Measurements from ENCODE around the gene FXYD2.

The FXYD2 gene

GRCh38 chr11:117857734-117858414, 33.3 kb upstream of the FXYD2 start:
- H3K4me1 ChIP-seq (ENCODE audit: control insufficient read depth in 1 of 2, insufficient read depth in 2 of 2, low read length in 2 of 2), result peaks cover 4 to 9% of the 10 kb centered on the region in 2 donors
- H3K4me3 ChIP-seq (ENCODE audit: low read depth in 1 of 2, low read length in 2 of 2), result no peak overlapping the region

GRCh38 chr11:117855912-117856651, 31.5 kb upstream of the FXYD2 start:
- Histone ChIP-seq H3K27ac (ENCODE audit: low read depth, low read length) (no peak overlapping the region), H3K36me3 (ENCODE audit: control insufficient read depth in 1 of 2, insufficient read depth in 2 of 2, low read length in 2 of 2) (no peaks in the 10 kb centered on the region), H3K4me1 (ENCODE audit: control insufficient read depth in 1 of 2, insufficient read depth in 2 of 2, low read length in 2 of 2) (no peaks in the 10 kb centered on the region), H3K9me3 (ENCODE audit: control insufficient read depth in 1 of 2, low read length in 2 of 2) (no peaks in the 10 kb centered on the region), H3K4me3 (ENCODE audit: low read depth in 1 of 2, low read length in 2 of 2) (no peak overlapping the region), H3K9ac (ENCODE audit: low read depth in 1 of 2, low read length in 2 of 2) (no peak overlapping the region), H3K27me3 (ENCODE audit: control insufficient read depth in 1 of 2, insufficient read depth in 2 of 2, low read length in 2 of 2) (peaks cover 0 to 6% of the 10 kb centered on the region in 2 donors)

More at GRCh38 chr11:117857734-117858414, 33.3 kb upstream of the FXYD2 start:
- Histone ChIP-seq H3K9me3 (ENCODE audit: control insufficient read depth in 1 of 2, low read length in 2 of 2) (no peaks in the 10 kb centered on the region), H3K27me3 (ENCODE audit: control insufficient read depth in 1 of 2, insufficient read depth in 2 of 2, low read length in 2 of 2) (peaks cover 0 to 3% of the 10 kb centered on the region in 2 donors), H3K27ac (ENCODE audit: low read depth, low read length) (no peak overlapping the region), H3K9ac (ENCODE audit: low read depth in 1 of 2, low read length in 2 of 2) (no peak overlapping the region), H3K36me3 (ENCODE audit: control insufficient read depth in 1 of 2, insufficient read depth in 2 of 2, low read length in 2 of 2) (no peaks in the 10 kb centered on the region)

GRCh38 chr11:117855186-117855845, 30.8 kb upstream of the FXYD2 start:
- no peak overlapping the region for H3K27ac ChIP-seq (ENCODE audit: low read depth, low read length)
- H3K4me3 ChIP-seq (ENCODE audit: low read depth in 1 of 2, low read length in 2 of 2), result no peak overlapping the region
- no peak overlapping the region for H3K9ac ChIP-seq (ENCODE audit: low read depth in 1 of 2, low read length in 2 of 2)

GRCh38 chr11:117852309-117852708, 27.8 kb upstream of the FXYD2 start:
- H3K9me3 ChIP-seq (ENCODE audit: control insufficient read depth in 1 of 2, low read length in 2 of 2), result no peaks in the 10 kb centered on the region
- H3K36me3 ChIP-seq (ENCODE audit: control insufficient read depth in 1 of 2, insufficient read depth in 2 of 2, low read length in 2 of 2), result no peaks in the 10 kb centered on the region
- no peak overlapping the region for H3K4me3 ChIP-seq (ENCODE audit: low read depth in 1 of 2, low read length in 2 of 2)
- no peaks in the 10 kb centered on the region for H3K4me1 ChIP-seq (ENCODE audit: control insufficient read depth in 1 of 2, insufficient read depth in 2 of 2, low read length in 2 of 2)
- no peak overlapping the region for H3K9ac ChIP-seq (ENCODE audit: low read depth in 1 of 2, low read length in 2 of 2)
- H3K27ac ChIP-seq (ENCODE audit: low read depth, low read length), result no peak overlapping the region
- H3K27me3 ChIP-seq (ENCODE audit: control insufficient read depth in 1 of 2, insufficient read depth in 2 of 2, low read length in 2 of 2), result peaks cover 0 to 6% of the 10 kb centered on the region in 2 donors

More at GRCh38 chr11:117855186-117855845, 30.8 kb upstream of the FXYD2 start:
- Histone ChIP-seq H3K9me3 (ENCODE audit: control insufficient read depth in 1 of 2, low read length in 2 of 2) (no peaks in the 10 kb centered on the region), H3K36me3 (ENCODE audit: control insufficient read depth in 1 of 2, insufficient read depth in 2 of 2, low read length in 2 of 2) (no peaks in the 10 kb centered on the region), H3K27me3 (ENCODE audit: control insufficient read depth in 1 of 2, insufficient read depth in 2 of 2, low read length in 2 of 2) (peaks cover 0 to 6% of the 10 kb centered on the region in 2 donors), H3K4me1 (ENCODE audit: control insufficient read depth in 1 of 2, insufficient read depth in 2 of 2, low read length in 2 of 2) (no peaks in the 10 kb centered on the region)

GRCh38 chr11:117851852-117852251, 27.3 kb upstream of the FXYD2 start:
- Histone ChIP-seq H3K9ac (ENCODE audit: low read depth in 1 of 2, low read length in 2 of 2) (no peak overlapping the region), H3K27ac (ENCODE audit: low read depth, low read length) (no peak overlapping the region), H3K4me3 (ENCODE audit: low read depth in 1 of 2, low read length in 2 of 2) (no peak overlapping the region), H3K36me3 (ENCODE audit: control insufficient read depth in 1 of 2, insufficient read depth in 2 of 2, low read length in 2 of 2) (no peaks in the 10 kb centered on the region), H3K9me3 (ENCODE audit: control insufficient read depth in 1 of 2, low read length in 2 of 2) (no peaks in the 10 kb centered on the region), H3K4me1 (ENCODE audit: control insufficient read depth in 1 of 2, insufficient read depth in 2 of 2, low read length in 2 of 2) (no peaks in the 10 kb centered on the region), H3K27me3 (ENCODE audit: control insufficient read depth in 1 of 2, insufficient read depth in 2 of 2, low read length in 2 of 2) (peaks cover 0 to 6% of the 10 kb centered on the region in 2 donors)

- Histone ChIP-seq H3K9me3 (ENCODE audit: control insufficient read depth in 1 of 2, low read length in 2 of 2) (no peaks in the 10 kb centered on the region), H3K27me3 (ENCODE audit: control insufficient read depth in 1 of 2, insufficient read depth in 2 of 2, low read length in 2 of 2) (peaks cover 0 to 6% of the 10 kb centered on the region in 2 donors), H3K9ac (ENCODE audit: low read depth in 1 of 2, low read length in 2 of 2) (no peak overlapping the region), H3K4me1 (ENCODE audit: control insufficient read depth in 1 of 2, insufficient read depth in 2 of 2, low read length in 2 of 2) (no peaks in the 10 kb centered on the region), H3K4me3 (ENCODE audit: low read depth in 1 of 2, low read length in 2 of 2) (no peak overlapping the region), H3K36me3 (ENCODE audit: control insufficient read depth in 1 of 2, insufficient read depth in 2 of 2, low read length in 2 of 2) (no peaks in the 10 kb centered on the region), H3K27ac (ENCODE audit: low read depth, low read length) (no peak overlapping the region)
These were observed 26.6 kb upstream of the FXYD2 start for GRCh38 chr11:117851106-117851505.

GRCh38 chr11:117849781-117850414, 25.4 kb upstream of the FXYD2 start:
- H3K27ac ChIP-seq (ENCODE audit: low read depth, low read length), result no peak overlapping the region
- no peak overlapping the region for H3K9ac ChIP-seq (ENCODE audit: low read depth in 1 of 2, low read length in 2 of 2)
- no peaks in the 10 kb centered on the region for H3K4me1 ChIP-seq (ENCODE audit: control insufficient read depth in 1 of 2, insufficient read depth in 2 of 2, low read length in 2 of 2)
- H3K36me3 ChIP-seq (ENCODE audit: control insufficient read depth in 1 of 2, insufficient read depth in 2 of 2, low read length in 2 of 2), result no peaks in the 10 kb centered on the region
- no peaks in the 10 kb centered on the region for H3K9me3 ChIP-seq (ENCODE audit: control insufficient read depth in 1 of 2, low read length in 2 of 2)
- peaks cover 0 to 6% of the 10 kb centered on the region in 2 donors for H3K27me3 ChIP-seq (ENCODE audit: control insufficient read depth in 1 of 2, insufficient read depth in 2 of 2, low read length in 2 of 2)
- no peak overlapping the region for H3K4me3 ChIP-seq (ENCODE audit: low read depth in 1 of 2, low read length in 2 of 2)

GRCh38 chr11:117843666-117844484, 19.3 kb upstream of the FXYD2 start:
- H3K27ac ChIP-seq (ENCODE audit: low read depth, low read length), result no peak overlapping the region
- H3K9me3 ChIP-seq (ENCODE audit: control insufficient read depth in 1 of 2, low read length in 2 of 2), result no peaks in the 10 kb centered on the region
- H3K27me3 ChIP-seq (ENCODE audit: control insufficient read depth in 1 of 2, insufficient read depth in 2 of 2, low read length in 2 of 2), result peaks cover 0 to 3% of the 10 kb centered on the region in 2 donors
- peaks cover 0 to 7% of the 10 kb centered on the region in 2 donors for H3K4me1 ChIP-seq (ENCODE audit: control insufficient read depth in 1 of 2, insufficient read depth in 2 of 2, low read length in 2 of 2)
- no peaks in the 10 kb centered on the region for H3K36me3 ChIP-seq (ENCODE audit: control insufficient read depth in 1 of 2, insufficient read depth in 2 of 2, low read length in 2 of 2)
- H3K4me3 ChIP-seq (ENCODE audit: low read depth in 1 of 2, low read length in 2 of 2), result no peak overlapping the region
- no peak overlapping the region for H3K9ac ChIP-seq (ENCODE audit: low read depth in 1 of 2, low read length in 2 of 2)

- Histone ChIP-seq H3K4me1 (ENCODE audit: control insufficient read depth in 1 of 2, insufficient read depth in 2 of 2, low read length in 2 of 2) (peaks cover 8 to 14% of the 10 kb centered on the region in 2 donors), H3K9ac (ENCODE audit: low read depth in 1 of 2, low read length in 2 of 2) (no peak overlapping the region), H3K4me3 (ENCODE audit: low read depth in 1 of 2, low read length in 2 of 2) (no peak overlapping the region), H3K27me3 (ENCODE audit: control insufficient read depth in 1 of 2, insufficient read depth in 2 of 2, low read length in 2 of 2) (peaks cover 0 to 3% of the 10 kb centered on the region in 2 donors), H3K9me3 (ENCODE audit: control insufficient read depth in 1 of 2, low read length in 2 of 2) (no peaks in the 10 kb centered on the region), H3K36me3 (ENCODE audit: control insufficient read depth in 1 of 2, insufficient read depth in 2 of 2, low read length in 2 of 2) (no peaks in the 10 kb centered on the region), H3K27ac (ENCODE audit: low read depth, low read length) (no peak overlapping the region)
These were observed 17.8 kb upstream of the FXYD2 start for GRCh38 chr11:117842131-117842941.

Data from duodenal mucosa (tissue), 2 donors.